Measurements from ENCODE around the gene TMCC2.

DNA sequence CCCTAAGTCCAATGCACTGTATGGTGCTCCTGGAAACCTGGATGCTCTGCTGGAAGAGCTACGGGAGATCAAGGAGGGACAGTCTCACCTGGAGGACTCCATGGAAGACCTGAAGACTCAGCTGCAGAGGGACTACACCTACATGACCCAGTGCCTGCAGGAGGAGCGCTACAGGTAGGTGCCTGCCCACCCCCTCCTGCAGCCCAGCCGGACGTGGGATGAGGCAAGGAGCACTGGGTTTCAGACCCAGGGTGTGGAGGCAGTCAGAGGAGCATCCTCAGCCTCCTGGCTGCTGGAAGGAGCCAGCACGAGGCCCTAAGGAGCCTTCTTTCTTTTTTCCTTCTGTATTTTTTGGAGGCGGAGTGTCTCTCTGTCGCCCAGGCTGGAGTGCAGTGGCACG, 42.0 kb downstream of the TMCC2 start:
- TF ChIP-seq, protein P1, sequence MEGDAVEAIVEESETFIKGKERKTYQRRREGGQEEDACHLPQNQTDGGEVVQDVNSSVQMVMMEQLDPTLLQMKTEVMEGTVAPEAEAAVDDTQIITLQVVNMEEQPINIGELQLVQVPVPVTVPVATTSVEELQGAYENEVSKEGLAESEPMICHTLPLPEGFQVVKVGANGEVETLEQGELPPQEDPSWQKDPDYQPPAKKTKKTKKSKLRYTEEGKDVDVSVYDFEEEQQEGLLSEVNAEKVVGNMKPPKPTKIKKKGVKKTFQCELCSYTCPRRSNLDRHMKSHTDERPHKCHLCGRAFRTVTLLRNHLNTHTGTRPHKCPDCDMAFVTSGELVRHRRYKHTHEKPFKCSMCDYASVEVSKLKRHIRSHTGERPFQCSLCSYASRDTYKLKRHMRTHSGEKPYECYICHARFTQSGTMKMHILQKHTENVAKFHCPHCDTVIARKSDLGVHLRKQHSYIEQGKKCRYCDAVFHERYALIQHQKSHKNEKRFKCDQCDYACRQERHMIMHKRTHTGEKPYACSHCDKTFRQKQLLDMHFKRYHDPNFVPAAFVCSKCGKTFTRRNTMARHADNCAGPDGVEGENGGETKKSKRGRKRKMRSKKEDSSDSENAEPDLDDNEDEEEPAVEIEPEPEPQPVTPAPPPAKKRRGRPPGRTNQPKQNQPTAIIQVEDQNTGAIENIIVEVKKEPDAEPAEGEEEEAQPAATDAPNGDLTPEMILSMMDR (IDR thresholded peaks at IDR 0.05; ENCODE audit: insufficient read depth, low read depth, low read length), result no peak
- TF ChIP-seq EZH2 (IDR thresholded peaks at IDR 0.05; ENCODE audit: insufficient read depth, low read length), result no peak

All from astrocyte (in vitro differentiated cells and primary cell).